Medulla oblongata (tissue), 1 donor: ENCODE data around the gene PRR16.

ENCODE experiments used
- DNase-seq: peaks from one replicate; pipeline ENCODE4 v3.0.0-alpha.2; 2015; ENCODE audit errors: extremely low spot score

The PRR16 gene

DNA sequence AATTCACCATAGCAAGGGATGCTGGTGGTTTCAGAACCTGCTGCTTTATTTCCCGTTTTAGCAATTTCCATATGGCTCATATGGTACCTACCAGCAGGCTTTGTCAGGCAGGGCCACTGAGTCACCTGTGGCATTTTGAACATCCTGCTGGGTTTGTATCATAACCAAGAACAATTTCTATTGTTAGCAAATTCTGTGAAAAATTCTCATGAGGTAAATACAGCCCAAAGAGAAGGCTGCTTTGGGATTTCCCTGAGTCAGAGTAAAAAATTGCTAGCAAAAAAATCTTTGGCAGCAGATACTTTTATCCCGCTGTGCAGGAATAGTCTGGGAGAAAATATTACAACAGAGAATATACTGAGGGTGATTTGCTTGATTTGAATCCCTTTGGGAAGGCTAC, 52.7 kb downstream of the PRR16 start:
- DNase-seq: no peak

GRCh38 chr5:120517607-120518252, 53.6 kb downstream of the PRR16 start:
- DNase-seq: no peak

GRCh38 chr5:120518581-120518980, 54.5 kb downstream of the PRR16 start:
- no peak for DNase-seq

GRCh38 chr5:120527251-120527650, 63.2 kb downstream of the PRR16 start:
- DNase-seq: no peak

- no peak for DNase-seq
Observed at GRCh38 chr5:120528609-120529008, 64.5 kb downstream of the PRR16 start.

- DNase-seq: no peak
Observed at GRCh38 chr5:120529386-120529785, 65.3 kb downstream of the PRR16 start.

GRCh38 chr5:120531215-120531614, 67.1 kb downstream of the PRR16 start:
- no peak for DNase-seq

GRCh38 chr5:120532835-120533234, 68.7 kb downstream of the PRR16 start:
- DNase-seq: no peak

DNA sequence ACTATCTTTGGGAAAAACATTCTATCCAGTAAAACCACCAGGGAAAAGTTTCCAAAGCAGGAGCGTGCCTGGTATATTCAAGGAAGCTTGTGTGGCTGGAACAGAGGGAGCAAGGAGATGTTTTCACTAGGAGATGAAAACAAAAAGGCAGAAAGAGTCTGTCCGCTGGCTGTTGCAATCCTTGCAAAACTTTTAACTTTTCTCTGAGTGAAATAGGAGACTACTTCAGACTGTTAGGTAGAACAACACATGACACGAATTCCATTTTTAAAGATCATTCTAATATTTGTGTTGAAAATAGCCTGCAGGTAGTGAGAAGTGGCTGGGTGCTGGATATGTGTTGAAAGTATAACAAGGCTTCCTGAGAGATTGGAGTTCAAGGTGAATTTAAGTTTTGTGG, 69.5 kb downstream of the PRR16 start:
- peak; percentile 22 for DNase-seq

DNA sequence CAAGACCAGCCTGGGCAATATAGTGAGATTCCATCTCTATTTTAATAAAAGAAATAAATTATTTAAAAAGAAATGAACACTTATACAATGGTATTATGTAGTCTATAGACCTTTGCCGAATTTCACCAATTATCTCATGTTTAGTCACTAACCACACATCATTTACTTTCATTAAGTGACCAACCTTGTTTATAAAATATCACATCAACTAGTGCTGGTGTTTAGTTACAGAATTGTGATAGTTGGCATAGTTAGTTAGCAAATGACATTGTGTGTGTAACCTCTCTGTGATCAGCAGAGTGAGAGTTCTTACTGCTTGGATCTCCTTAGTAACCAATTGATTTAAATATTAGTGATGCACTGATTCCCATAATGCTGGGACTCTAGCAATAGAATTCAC, 71.8 kb downstream of the PRR16 start:
- DNase-seq: no peak

DNA sequence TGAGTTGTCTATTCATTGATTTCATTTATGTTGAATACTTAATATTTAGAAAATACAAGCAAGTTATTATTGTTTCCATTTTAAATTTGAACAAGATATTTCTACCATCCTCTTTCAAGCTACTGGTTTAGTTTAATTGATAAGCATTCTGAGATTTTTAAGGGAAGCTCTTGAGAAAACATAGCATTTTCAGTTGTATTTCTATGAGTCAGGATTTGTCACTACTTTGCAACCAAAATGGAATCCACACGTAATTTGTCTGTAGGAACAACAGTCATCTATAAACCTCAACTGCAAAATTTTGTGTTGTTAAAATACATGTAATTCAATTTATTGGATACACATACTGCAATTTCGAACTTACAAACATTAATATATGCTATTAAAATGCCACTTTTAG, 74.0 kb downstream of the PRR16 start:
- DNase-seq: no peak

- DNase-seq: no peak
Observed at GRCh38 chr5:120538644-120539043, 74.5 kb downstream of the PRR16 start.

DNA sequence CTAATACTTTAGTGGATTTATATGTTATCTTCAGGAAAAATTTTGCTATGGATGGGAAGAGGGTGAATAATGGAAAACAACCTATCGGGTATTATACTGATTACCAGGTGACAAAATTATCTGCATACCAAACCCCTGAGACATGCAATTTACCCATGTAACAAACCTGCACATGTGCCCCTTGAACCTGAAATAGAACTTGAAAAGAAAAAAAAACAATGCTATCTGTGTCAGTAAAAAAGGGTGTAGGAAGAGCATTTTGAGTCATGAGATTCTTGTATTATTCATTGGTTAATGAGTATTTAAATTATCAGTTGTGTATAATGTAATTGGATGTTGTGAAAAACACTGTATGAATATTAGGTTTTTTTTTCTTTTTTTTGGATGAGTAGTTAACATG, 75.4 kb downstream of the PRR16 start:
- DNase-seq: no peak

DNA sequence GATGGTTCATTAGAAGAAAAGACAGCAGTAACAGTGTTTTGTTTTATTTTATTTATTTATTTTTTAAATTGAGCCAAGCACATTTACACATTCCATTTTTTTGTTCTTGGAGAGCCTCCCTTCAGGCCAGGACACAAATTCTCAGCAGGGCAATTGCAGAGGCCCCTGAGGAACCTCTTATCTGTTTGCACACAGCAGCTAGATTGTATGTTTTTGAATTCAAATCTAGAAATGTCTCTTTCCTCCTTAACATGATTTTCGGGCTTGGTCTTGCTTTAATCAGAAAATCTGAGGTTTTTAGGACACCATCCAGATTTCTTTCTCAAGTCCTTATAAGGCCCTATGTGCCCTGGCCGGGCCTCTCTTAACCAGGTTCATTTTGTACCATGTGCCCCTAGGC, 76.0 kb downstream of the PRR16 start:
- DNase-seq: no peak

- DNase-seq: no peak
Observed at GRCh38 chr5:120544043-120544442, 79.9 kb downstream of the PRR16 start.

DNA sequence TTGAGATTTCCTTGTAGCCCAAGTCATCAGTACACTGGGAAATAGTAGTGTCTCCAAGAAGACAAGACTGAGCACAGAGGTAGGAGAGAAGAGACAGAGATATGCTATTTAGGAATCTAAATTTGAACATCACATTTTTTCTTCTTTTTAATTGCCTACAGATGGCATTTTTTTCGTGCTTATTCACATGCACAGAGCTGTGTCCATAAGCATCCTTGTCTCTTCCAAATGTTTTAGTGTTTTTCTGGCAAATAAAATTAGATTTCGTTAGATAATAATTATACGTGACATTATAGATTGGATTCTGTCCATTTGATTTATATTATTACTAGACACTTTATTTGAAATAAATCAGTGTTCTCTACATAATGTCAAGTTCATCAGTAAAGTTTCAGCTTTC, 80.9 kb downstream of the PRR16 start:
- no peak for DNase-seq

DNA sequence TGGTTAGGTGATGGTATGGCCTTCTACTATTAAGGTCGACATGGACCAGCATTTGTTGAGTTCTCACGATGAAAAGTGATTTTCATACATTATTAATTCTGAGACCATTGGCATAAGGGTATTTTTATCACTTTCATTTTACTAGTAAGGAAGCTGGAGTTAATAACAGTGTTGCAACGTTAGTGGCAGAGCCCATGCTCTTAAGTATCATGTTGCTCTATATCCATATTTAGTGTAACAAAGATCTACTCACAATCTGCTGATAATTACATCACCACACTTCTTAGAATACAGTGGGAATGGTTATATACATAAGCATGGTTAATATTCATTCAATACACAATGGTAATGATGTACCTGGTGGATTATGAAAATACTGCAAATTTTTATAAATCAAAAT, 81.9 kb downstream of the PRR16 start:
- DNase-seq: no peak

GRCh38 chr5:120546922-120547321, 82.8 kb downstream of the PRR16 start:
- no peak for DNase-seq

- no peak for DNase-seq
Observed at GRCh38 chr5:120550358-120550757, 86.3 kb downstream of the PRR16 start.

GRCh38 chr5:120552638-120553037, 88.5 kb downstream of the PRR16 start:
- DNase-seq: no peak

GRCh38 chr5:120555345-120555744, 91.2 kb downstream of the PRR16 start:
- DNase-seq: no peak

DNA sequence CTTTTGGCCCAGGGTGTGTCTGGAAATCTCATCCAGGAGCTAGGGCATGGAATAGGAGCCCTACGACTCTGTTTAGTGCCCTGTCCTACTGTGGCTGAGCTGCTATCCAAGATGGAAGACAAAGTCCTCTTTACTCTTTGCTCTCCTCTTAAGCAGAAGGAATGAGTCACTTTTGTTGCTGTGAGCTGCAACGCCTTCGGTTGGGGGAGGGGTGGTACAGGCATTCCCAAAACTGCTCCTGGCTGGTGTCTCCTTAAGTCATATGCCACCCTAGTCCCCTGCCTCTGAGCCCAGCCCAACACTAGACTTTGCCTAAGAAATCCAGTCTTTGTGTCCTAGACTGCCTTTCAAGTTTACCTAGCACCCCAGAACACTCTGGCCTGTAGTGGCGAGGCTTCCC, 99.9 kb downstream of the PRR16 start:
- no peak for DNase-seq

DNA sequence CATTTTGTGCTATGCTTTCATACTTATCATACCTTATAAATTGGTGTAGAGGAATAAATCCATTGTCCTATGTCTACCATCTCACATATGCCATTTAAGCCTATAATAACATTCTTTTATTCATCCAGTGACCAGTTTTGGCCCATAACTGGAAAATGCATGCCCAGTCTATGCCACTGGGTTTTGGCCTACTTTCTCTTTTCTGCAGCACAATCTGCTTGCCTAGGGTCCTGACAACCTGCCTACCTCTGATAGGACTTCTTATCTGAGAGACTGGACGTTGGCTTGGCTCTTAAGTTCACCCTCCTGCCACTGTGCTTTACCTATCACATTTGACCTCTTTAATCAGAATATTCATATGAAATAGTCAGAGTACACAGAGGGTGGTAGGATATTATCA, 103.0 kb downstream of the PRR16 start:
- DNase-seq: no peak

DNA sequence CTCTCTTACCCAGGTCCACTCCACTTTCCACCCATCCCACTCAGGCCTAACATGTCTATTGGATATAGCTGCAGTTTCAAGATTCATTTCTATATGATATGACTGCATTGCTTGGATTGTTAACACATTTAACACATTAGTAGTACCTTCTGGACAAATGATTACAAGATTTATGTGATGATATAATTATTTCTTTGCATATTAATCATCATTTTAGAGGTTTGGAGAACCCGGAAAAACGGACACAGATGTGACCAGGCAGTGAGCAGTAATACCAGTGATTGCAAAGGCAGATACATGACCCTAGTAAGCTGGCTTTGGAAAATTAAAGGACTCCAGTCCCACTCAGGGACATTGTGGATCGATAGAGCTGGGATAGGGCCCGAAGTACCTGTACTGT, 103.8 kb downstream of the PRR16 start:
- DNase-seq: no peak
